GM23248 (cell line): ENCODE results near the gene CCNG1.

ENCODE experiments used
- EZH2 ChIP-seq: fragments of 200-600 bp; sonication (generic); IDR thresholded peaks from 2 replicates; pipeline ENCODE4 v1.6.1; 2018; ENCODE audit warnings: antibody characterized with exemption, mild to moderate bottlenecking; ENCODE audit not compliant: insufficient read depth, poor library complexity, severe bottlenecking
- EZH2phosphoT487 ChIP-seq: fragments of 200-600 bp; sonication (generic); IDR thresholded peaks from 2 replicates; pipeline ENCODE4 v1.6.1; 2018; ENCODE audit warnings: antibody characterized with exemption, moderate library complexity, mild to moderate bottlenecking, low read depth; ENCODE audit not compliant: insufficient read depth

DNA sequence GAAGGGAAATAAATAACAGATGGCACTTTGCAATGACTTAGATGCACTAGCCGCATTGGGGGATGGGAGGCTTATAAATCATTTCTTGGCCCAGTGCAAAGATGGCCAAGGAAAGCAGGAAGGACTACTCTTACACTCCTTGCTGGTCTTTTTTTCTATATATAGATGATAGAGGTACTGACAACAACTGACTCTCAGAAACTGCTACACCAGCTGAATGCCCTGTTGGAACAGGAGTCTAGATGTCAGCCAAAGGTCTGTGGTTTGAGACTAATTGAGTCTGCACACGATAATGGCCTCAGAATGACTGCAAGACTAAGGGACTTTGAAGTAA is 1.7 kb downstream of the CCNG1 start:
- TF ChIP-seq EZH2phosphoT487 (no peak), EZH2 (no peak)
